ENCODE measurements around the gene TM6SF1.

GRCh38 chr15:83105440-83105839, 2.0 kb upstream of the TM6SF1 start:
- TF ChIP-seq CTCF (IDR thresholded peaks at IDR 0.05; ENCODE audit: borderline replicate concordance, extremely low read depth, low read length, poor library complexity, severe bottlenecking), result no peak
- no peak for TF ChIP-seq EZH2 (IDR thresholded peaks at IDR 0.05; ENCODE audit: borderline replicate concordance, low read depth, low read length, severe bottlenecking)

Data from DND-41 (cell line).